CD4-positive, alpha-beta T cell treated with Interleukin-17A for 1 hour (primary cell): Measurements from ENCODE around the gene FZD7.

Experiments used
- DNase-seq: peaks from one replicate; pipeline ENCODE4 v3.0.0-alpha.2; 2020

Gene FZD7

GRCh38 chr2:202039278-202040078, 5.8 kb downstream of the FZD7 start:
- no peak for DNase-seq

DNA sequence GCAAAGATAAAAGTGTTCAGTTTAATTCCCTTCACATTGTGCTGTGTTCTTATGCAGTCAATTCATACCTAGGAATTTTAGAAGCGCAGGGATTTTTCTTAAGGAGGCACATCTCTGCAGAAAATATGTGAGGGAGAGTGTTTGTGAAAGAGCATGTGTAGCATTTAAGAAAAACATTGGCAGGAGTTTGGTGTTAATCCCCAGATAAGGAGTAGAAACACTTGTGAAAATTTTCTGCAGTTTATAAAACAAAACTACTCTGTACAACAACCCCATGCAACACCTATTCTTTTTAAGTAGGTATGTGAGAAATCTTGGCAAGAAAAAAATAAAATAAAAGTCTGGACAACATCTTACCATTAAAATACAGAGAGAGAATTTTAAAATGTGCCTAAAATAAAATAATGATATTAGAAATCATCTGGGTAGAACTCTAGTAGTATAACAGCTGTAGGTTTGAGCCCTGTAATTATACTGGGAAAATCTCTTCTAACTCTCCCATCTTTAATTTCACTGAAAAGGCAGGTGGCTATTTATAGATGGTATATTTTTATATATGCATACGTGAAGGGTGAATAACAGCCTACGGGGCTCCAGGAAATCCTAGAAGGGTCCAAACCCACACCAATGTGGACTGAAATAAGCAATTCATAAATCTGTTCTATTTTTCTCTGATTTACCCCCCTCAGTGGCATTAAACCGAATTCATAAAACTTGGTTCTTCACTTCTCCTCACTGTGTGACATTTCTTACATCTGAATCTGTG, 6.6 kb downstream of the FZD7 start:
- DNase-seq: no peak

DNA sequence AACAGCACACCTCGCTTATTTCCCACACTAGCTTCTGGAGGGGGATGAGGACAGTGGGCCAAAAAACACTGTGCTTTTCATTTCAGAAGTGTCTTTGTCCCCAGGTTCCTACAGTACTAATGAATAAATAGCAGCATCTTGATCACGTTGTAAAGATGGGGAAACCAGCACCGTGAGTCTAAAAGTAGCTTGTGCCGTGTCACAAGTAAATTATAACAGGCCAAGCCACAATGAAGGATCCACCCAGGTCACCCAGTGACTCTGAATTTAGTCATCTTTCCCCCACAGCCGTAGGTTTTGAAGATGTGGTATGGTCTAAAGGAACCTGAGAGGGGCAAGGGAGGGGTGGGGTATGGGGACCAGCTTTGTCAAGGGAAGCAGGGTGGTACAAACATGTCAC, 8.8 kb downstream of the FZD7 start:
- no peak for DNase-seq

GRCh38 chr2:202043475-202043874, 9.8 kb downstream of the FZD7 start:
- DNase-seq: no peak

DNA sequence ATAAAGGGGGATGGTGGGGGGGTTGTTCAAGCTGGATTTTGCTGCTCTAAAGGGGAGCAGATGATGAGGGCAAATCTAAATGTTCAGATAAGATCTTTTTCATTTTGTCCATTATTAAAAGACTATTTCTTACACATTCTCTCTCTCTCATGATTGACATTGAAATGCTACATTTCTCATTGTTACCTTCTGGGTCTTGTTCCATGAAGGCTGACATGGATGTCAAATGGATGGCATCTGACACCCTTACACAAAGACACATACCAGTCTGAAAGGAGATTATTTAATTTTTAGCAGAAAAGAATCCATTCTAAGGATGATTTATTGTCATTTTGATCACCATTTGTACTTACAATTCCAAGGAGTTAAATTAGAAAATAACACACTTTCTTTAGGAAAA, 11.1 kb downstream of the FZD7 start:
- DNase-seq: no peak

- DNase-seq: no peak
These were observed 12.9 kb downstream of the FZD7 start for GRCh38 chr2:202046572-202046971.

- no peak for DNase-seq
These were observed 15.6 kb downstream of the FZD7 start for GRCh38 chr2:202049092-202049728.

DNA sequence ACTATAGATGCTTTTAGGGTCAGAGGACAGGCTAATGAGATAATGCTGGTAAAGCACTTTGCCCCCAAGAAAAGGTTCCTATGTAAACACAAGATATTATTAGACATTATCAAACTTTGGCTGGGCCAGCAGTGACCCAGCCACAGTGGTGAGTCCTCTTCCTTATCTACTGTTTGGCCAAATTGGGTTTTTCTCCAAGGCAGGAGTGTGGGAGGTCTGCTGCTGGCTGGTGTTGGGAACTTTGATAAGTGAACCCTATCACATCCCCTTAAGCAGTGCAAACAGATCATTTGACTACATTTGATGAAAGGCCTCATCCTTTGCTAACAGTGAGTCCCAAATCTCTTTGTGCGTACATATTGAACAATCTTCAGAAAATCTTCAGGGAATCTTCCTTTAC, 16.2 kb downstream of the FZD7 start:
- DNase-seq: no peak

GRCh38 chr2:202050652-202051051, 17.0 kb downstream of the FZD7 start:
- DNase-seq: no peak

DNA sequence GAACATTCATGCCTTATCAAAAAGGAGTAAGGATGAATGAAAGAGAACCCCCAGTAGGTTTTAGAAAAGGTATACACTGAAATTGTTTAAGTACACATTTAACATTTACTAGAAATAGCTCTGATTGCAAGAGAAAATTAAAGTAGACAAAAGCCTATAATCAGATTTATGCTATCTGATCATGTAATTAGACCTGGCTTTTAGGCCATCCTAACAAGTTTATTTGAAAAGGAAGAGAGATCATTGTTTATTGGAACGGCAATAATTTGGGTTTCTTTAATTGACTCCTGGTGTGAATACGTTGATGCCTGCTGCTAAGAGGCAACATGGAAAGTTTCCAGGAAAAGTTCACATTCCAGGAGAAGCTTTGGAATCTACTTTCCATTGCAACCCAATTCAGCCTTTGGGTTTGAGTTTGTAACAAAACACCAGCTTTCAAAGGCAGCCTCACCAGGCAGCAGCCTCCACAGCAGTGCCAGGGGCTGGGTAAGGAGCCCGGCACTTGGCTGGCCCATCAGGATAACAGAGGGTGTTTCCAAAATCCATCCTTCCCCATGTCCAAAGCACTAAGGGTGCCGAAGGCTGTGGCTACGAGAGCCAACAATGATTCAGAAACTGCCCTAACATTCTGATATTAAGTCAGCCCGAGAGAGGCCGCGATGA, 18.0 kb downstream of the FZD7 start:
- DNase-seq: no peak

GRCh38 chr2:202052235-202052634, 18.6 kb downstream of the FZD7 start:
- no peak for DNase-seq

DNA sequence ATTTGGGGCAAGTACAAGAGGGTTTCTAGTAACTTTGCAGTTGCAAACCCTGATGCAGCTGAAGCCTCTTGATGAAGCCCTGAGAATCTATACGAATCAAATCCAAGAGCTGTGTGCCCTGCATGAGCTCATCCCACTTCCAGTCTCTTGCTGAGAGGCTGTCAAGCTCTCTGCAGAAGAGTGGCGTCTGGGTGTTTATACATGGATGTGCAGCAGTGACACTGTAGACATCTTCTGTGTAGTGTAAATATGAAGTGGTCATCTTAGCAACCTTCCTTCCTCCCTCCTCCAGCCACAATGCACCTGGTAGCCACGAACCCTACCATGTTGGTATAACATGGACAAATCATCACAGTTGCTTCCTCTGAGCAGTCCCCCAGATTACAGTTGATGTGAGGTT, 21.0 kb downstream of the FZD7 start:
- DNase-seq: no peak

DNA sequence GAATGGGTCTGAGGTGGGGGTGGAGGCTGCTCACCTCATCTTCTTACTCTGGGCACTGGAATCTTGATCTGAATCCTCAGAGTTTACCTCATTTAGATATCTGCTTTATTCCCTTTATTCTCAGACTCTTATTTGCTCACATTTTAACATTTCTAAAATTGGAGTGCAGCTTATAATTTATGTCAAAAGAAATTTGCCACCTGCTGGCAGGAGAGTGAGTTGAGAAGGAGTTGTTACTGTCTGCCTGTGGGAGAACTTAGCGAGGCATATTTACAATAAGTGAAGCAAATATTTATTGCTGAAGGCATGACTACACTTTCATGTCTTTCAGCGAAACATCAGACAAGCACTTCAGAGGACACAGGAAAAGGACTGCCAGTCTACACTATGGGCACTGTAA, 23.0 kb downstream of the FZD7 start:
- DNase-seq: no peak

DNA sequence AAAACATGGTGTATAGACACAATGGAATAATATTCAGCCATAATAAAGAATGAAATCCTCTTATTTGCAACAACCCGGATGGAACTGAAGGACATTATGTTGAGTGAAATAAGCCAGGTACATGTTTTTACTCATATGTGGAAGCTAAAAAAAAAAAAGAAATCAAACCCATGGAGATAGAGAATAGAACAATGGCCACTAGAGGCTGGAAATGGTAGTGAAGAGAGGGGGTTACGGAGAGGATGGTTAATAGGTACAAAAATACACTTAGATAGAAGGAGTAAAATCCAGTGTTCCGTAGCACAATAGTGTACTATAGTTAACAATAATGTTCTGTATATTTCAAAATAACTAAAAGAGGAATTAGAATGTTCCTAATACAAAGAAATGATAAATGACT, 26.6 kb downstream of the FZD7 start:
- DNase-seq: no peak

DNA sequence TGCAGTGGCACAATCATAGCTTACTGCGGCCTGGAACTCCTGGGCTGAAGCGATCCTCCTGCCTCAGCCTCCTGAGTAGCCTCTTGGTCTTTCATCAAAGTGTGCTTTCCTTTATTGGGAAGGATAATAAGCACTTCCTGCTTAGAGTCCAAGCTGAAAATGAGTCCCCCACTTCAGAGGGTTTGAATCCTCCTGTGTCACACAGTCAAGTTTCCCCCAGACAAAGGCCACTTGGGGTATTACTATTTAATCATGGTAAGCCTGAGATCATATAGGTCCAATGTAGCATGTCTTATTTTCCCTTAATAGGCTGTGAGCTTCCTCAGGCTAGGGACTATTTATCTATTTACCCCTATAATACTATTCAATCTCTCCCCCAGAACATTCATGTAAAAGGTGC, 28.0 kb downstream of the FZD7 start:
- no peak for DNase-seq

DNA sequence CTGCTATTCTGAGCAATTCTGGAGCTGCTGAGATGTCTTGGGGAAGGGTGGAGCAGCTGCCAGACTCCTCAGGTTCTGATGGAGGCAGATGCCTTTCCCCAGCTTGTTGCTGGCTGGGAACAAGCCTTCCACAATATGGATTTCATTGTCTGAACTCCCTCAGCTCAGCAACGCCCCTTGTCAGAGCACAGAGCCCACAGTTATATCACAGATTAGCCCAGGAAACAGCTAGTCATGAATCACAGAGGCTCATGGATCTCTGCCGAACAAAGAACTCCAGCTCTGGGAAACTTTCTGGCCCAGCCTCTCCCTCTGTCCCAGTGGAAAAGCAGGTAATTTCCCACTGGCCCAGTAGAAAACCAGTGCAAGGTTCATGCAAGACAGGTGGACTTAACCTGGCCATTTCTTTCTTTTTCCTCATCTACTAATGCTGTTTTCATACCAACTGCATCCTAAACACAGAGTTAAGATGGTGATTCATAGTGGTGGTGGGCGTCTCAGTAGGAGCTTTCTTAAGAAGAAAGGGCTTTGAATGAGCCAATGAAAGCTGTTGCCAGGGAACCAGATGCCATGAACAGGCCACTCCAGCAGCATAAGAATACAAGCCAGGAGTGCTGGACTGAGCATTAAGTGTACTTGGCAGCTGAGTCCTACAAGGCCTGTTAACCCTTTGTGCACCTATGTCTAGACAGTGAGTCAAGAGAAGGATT, 30.7 kb downstream of the FZD7 start:
- no peak for DNase-seq

DNA sequence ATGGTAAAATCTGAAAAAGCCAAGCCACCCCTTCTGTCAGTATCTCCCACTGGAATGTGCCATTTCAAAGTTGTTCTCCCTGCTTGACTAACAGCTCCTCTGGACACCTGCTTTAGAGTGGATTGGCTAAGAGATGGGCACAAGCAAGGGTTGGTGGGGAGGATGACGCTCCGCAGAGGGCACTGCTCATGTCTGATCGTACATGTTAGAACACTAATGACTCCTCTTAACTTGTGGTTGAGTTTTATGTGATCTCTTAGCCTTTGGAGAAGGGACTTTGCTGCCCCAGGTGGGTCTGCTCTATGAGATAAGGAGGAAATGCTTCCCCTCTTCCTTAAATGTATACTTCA, 31.2 kb downstream of the FZD7 start:
- no peak for DNase-seq

GRCh38 chr2:202065876-202066275, 32.2 kb downstream of the FZD7 start:
- no peak for DNase-seq

GRCh38 chr2:202066875-202067274, 33.2 kb downstream of the FZD7 start:
- no peak for DNase-seq

DNA sequence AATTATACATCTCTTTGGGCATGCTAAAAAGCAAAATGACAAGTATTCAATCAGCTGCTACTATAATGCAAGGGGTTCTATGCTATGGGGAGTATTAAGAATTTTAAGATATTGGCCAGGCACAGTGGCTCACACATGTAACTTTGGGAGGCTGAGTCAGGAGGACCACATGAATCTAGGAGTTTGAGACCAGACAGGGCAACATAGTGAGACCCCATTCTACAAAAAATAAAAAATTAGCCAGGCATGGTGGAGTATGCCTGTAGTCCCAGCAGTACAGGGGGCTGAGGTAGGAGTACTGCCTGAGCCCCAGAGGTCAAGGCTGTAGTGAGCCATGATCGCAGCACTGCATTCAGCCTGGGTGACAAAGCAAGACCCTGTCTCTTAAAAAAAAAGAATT, 33.9 kb downstream of the FZD7 start:
- DNase-seq: no peak

- DNase-seq: no peak
These were observed 35.8 kb downstream of the FZD7 start for GRCh38 chr2:202069170-202070067.

GRCh38 chr2:202071107-202071506, 37.5 kb downstream of the FZD7 start:
- no peak for DNase-seq
